HG03060 (cell line): ENCODE data around the gene KISS1R.

Experiments used
- ATAC-seq: cut with Tn5 transposase; IDR thresholded peaks from one replicate; pipeline ENCODE4 v1.9.1; 2021; ENCODE audit warnings: low read depth, moderate number of reproducible peaks; ENCODE audit not compliant: unreplicated experiment

The KISS1R gene

GRCh38 chr19:934865-935479 is 17.8 kb downstream of the KISS1R start:
- ATAC-seq: no peak

- no peak for ATAC-seq
These were observed 19.0 kb downstream of the KISS1R start for GRCh38 chr19:936175-936546.

- ATAC-seq: no peak
These were observed 20.1 kb downstream of the KISS1R start for GRCh38 chr19:937259-937694.

- no peak for ATAC-seq
These were observed 21.2 kb downstream of the KISS1R start for GRCh38 chr19:938233-938923.

- ATAC-seq: no peak
These were observed 22.3 kb downstream of the KISS1R start for GRCh38 chr19:939439-939838.

GRCh38 chr19:939922-940321 is 22.8 kb downstream of the KISS1R start:
- no peak for ATAC-seq

- ATAC-seq: no peak
These were observed 23.6 kb downstream of the KISS1R start for GRCh38 chr19:940591-941291.

- no peak for ATAC-seq
These were observed 24.4 kb downstream of the KISS1R start for GRCh38 chr19:941292-942132.

GRCh38 chr19:942133-942645 is 25.1 kb downstream of the KISS1R start:
- ATAC-seq: no peak

- ATAC-seq: no peak
These were observed 26.5 kb downstream of the KISS1R start for GRCh38 chr19:943551-944170.

GRCh38 chr19:944171-944567 is 27.0 kb downstream of the KISS1R start:
- ATAC-seq: no peak

- no peak for ATAC-seq
These were observed 27.6 kb downstream of the KISS1R start for GRCh38 chr19:944663-945241.

GRCh38 chr19:945401-946252 is 28.5 kb downstream of the KISS1R start:
- ATAC-seq: no peak

- ATAC-seq: no peak
These were observed 30.1 kb downstream of the KISS1R start for GRCh38 chr19:947090-947706.

- ATAC-seq: peak; percentile 59
These were observed 30.8 kb downstream of the KISS1R start for GRCh38 chr19:947707-948539.

GRCh38 chr19:948842-949496 is 31.8 kb downstream of the KISS1R start:
- no peak for ATAC-seq
